OCI-LY7 (cell line): Measurements from ENCODE around the gene FOXD1. TPM values are rescaled to one million over a fixed set of nuclear protein-coding genes. Genes with fewer than 3 reads are reported as not detected.

Source experiments
- BruUV-seq: library from RNA; stranded (reverse); fragments of 400-500 nt; replicated peaks from 2 replicates; lab custom pipeline; 2021; lab: Mats Ljungman, UMichigan
- CTCF ChIA-PET: fragments of 300-600 bp; sonication (Branson Sonifier 250); formaldehyde crosslinking; loops from one replicate; lab custom pipeline; 2022; ENCODE audit warnings: antibody characterized with exemption; ENCODE audit not compliant: unreplicated experiment; lab: Charles Lee
- POLR2A ChIA-PET: fragments of 300-600 bp; sonication (Branson Sonifier 250); formaldehyde crosslinking; loops from one replicate; lab custom pipeline; 2022; ENCODE audit warnings: antibody characterized with exemption; lab: Charles Lee
- DNase-seq: peaks from one replicate; pipeline ENCODE4 v3.0.0-alpha.2; 2015; ENCODE audit warnings: low spot score
- H2AFZ ChIP-seq: fragments of 200-600 bp; sonication (generic), shearing (Covaris generic); 2 replicates; pipeline ENCODE4 v1.6.1; 2014; ENCODE audit warnings: mild to moderate bottlenecking, antibody characterized with exemption, low read length, moderate library complexity
- H3K27ac ChIP-seq: fragments of 200-600 bp; sonication (generic); 2 replicates; pipeline ENCODE4 v1.5.1; 2014; ENCODE audit warnings: mixed run types, low read depth, mild to moderate bottlenecking, moderate library complexity, low read length, inconsistent platforms; ENCODE audit not compliant: poor library complexity, severe bottlenecking
- H3K36me3 ChIP-seq: fragments of 200-600 bp; sonication (generic); 2 replicates; pipeline ENCODE4 v1.6.1; 2014; ENCODE audit warnings: mild to moderate bottlenecking, antibody characterized with exemption, low read length, moderate library complexity, mixed read lengths; ENCODE audit not compliant: insufficient read depth
- H3K4me1 ChIP-seq: fragments of 200-600 bp; sonication (generic); 2 replicates; pipeline ENCODE4 v1.5.1; 2014; ENCODE audit warnings: mild to moderate bottlenecking, low read length; ENCODE audit not compliant: insufficient read depth, poor library complexity, severe bottlenecking
- H3K4me2 ChIP-seq: fragments of 200-600 bp; sonication (generic); 2 replicates; pipeline ENCODE4 v1.6.1; 2014; ENCODE audit warnings: mild to moderate bottlenecking, low read length
- H3K4me3 ChIP-seq: fragments of 200-600 bp; sonication (generic); 2 replicates; pipeline ENCODE4 v1.5.1; 2014; ENCODE audit warnings: mild to moderate bottlenecking, low read depth, low read length; ENCODE audit not compliant: poor library complexity, severe bottlenecking
- H3K79me2 ChIP-seq: fragments of 200-600 bp; sonication (generic); 2 replicates; pipeline ENCODE4 v1.6.1; 2016; ENCODE audit warnings: low read depth, mild to moderate bottlenecking, low read length, moderate library complexity, mixed read lengths; ENCODE audit not compliant: insufficient read depth
- H3K9me2 ChIP-seq: fragments of 200-600 bp; sonication (generic); 2 replicates; pipeline ENCODE4 v1.6.1; 2016; ENCODE audit warnings: mild to moderate bottlenecking, low read length, mixed read lengths; ENCODE audit not compliant: insufficient read depth
- H3K9me3 ChIP-seq: fragments of 200-600 bp; sonication (generic); 2 replicates; pipeline ENCODE4 v1.6.1; 2014; ENCODE audit warnings: mild to moderate bottlenecking, mixed run types, low read length, mixed read lengths
- H4K20me1 ChIP-seq: fragments of 200-600 bp; sonication (generic); 2 replicates; pipeline ENCODE4 v1.6.1; 2014; ENCODE audit warnings: mild to moderate bottlenecking, antibody characterized with exemption, low read length, moderate library complexity, mixed read lengths; ENCODE audit not compliant: insufficient read depth
- CTCF ChIP-seq: fragments of 200-600 bp; sonication (generic); conservative IDR thresholded peaks from 2 replicates; pipeline ENCODE4 v1.5.1; 2014; ENCODE audit warnings: mild to moderate bottlenecking, antibody characterized with exemption, low read length, moderate library complexity, mixed read lengths
- EZH2phosphoT487 ChIP-seq: fragments of 200-600 bp; sonication (generic); IDR thresholded peaks from 2 replicates; pipeline ENCODE4 v1.6.1; 2018; ENCODE audit warnings: low read depth, borderline replicate concordance, mild to moderate bottlenecking, mixed run types, antibody characterized with exemption, low read length, moderate library complexity, mixed read lengths
- intact Hi-C: fragments of 100-400 bp; cut with micrococcal nuclease; formaldehyde crosslinking; loops from one replicate; pipeline ENCODE4 v1.10.0; 2022; ENCODE audit not compliant: unreplicated experiment
- total RNA-seq, 2 experiments: library from RNA; depleted of rRNA in 1 of 2; stranded (reverse); fragments of >200 nt in 1 of 2; shearing (Covaris generic) in 1 of 2; gene quantifications; 2 replicates each; pipeline ENCODE4 v1.2.3, GENCODE V29; 2014 to 2022

Gene FOXD1
- total RNA-seq, 2 experiments from 2014 or later, result 1.5 to 5.6 TPM

- Histone ChIP-seq H3K4me1 (no peaks in the 10 kb centered on the region), H4K20me1 (no peaks in the 10 kb centered on the region), H3K9me3 (no peaks in the 10 kb centered on the region), H3K9me2 (no peaks in the 10 kb centered on the region), H3K4me2 (no peak overlapping the region), H2AFZ (no peak overlapping the region), H3K79me2 (no peaks in the 10 kb centered on the region), H3K4me3 (no peak overlapping the region), H3K36me3 (no peaks in the 10 kb centered on the region), H3K27ac (no peak overlapping the region)
- TF ChIP-seq EZH2phosphoT487 (no peak), CTCF (no peak)
- CTCF ChIA-PET, result no interaction called here
- no peak for DNase-seq
- no TSS peak for BruUV-seq
- intact Hi-C loops, result no loop called here
- POLR2A ChIA-PET, result interaction anchor here (0.5 kb wide), 1 partner anchor 1136 kb away, joined by 3 read pairs; no protein-coding TSS in a partner anchor
Measured at GRCh38 chr5:73431204-73431851, 17.2 kb downstream of the FOXD1 start.

DNA sequence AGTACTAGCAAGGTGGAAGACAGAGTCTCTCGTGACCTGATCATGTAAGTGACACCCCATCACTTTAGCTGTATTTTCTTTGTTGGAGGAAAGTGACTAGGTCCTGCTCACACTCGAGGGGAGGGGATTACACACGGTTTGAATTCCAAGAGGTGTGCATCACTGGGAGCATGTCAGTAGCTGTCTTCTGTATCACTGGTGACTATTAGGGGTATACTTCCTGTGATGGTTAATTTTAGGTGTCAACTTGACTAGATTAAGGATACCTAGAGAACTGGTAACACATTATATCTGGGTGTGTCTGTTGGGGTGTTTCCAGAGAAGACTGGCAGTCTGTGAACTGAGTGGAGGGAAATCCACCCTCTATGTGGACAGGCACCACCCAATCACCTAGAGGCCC is 22.5 kb downstream of the FOXD1 start:
- CTCF ChIA-PET, result no interaction called here

More for the DNA sequence above, 22.5 kb downstream of the FOXD1 start:
- H3K9me2 ChIP-seq, result no peaks in the 10 kb centered on the region
- H3K79me2 ChIP-seq, result no peaks in the 10 kb centered on the region
- POLR2A ChIA-PET, result no interaction called here
- H4K20me1 ChIP-seq, result no peaks in the 10 kb centered on the region
- intact Hi-C loops, result no loop called here
- no peaks in the 10 kb centered on the region for H3K36me3 ChIP-seq
- no peak overlapping the region for H2AFZ ChIP-seq
- no peak overlapping the region for H3K27ac ChIP-seq
- H3K4me2 ChIP-seq, result no peak overlapping the region
- no TSS peak for BruUV-seq
- no peaks in the 10 kb centered on the region for H3K4me1 ChIP-seq
- H3K4me3 ChIP-seq, result no peak overlapping the region
- DNase-seq, result no peak
- TF ChIP-seq CTCF (no peak), EZH2phosphoT487 (no peak)
- H3K9me3 ChIP-seq, result no peaks in the 10 kb centered on the region
